Fibroblast of pulmonary artery (primary cell): ENCODE data around the gene SORBS1.

Experiments used
- DNase-seq: peaks from one replicate; pipeline ENCODE4 v3.0.0-alpha.2; 2010; ENCODE audit warnings: low read depth
- H3K4me3 ChIP-seq: replicated peaks from 2 replicates; pipeline ENCODE4 v1.5.1; 2011; ENCODE audit warnings: low read depth, mild to moderate bottlenecking, control low read depth, low read length, moderate library complexity
- TF ChIP-seq, protein P1 (sequence below): IDR thresholded peaks from 2 replicates; pipeline ENCODE4 v1.5.1; 2011; ENCODE audit warnings: mild to moderate bottlenecking, control low read depth, low read length, inconsistent platforms; ENCODE audit errors: missing control alignments

The SORBS1 gene

DNA sequence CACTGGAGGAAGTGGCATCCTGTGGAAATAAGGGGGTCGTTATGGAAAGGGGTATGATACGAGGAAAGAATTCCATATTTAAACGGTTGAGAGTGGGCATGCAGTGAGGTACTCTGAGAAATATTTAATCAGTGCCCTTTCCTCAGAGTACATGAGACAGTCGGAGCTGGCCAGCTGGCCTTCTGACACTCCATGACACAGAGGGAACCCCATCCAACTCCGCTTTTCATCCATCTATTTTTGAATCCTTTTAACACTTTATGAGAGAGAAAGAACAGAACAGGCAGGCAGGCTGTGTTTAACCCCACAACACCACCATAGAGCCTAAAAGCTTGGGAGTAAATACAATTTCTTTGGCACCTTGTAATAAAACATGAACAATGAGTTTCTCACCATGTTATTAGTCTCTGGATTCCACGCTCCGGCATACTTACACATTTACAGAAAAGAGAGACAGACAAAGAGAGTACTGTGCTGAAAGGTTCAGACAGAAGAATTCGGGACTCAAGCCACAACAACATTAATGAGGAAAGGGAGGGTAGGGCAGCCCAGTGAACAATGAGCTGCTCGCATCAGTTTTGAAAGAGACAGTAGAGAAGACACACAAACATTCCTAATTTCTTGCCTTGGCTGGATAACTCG, 146.2 kb downstream of the SORBS1 start:
- H3K4me3 ChIP-seq: no peak overlapping the region
- no peak for DNase-seq
- TF ChIP-seq, protein P1, sequence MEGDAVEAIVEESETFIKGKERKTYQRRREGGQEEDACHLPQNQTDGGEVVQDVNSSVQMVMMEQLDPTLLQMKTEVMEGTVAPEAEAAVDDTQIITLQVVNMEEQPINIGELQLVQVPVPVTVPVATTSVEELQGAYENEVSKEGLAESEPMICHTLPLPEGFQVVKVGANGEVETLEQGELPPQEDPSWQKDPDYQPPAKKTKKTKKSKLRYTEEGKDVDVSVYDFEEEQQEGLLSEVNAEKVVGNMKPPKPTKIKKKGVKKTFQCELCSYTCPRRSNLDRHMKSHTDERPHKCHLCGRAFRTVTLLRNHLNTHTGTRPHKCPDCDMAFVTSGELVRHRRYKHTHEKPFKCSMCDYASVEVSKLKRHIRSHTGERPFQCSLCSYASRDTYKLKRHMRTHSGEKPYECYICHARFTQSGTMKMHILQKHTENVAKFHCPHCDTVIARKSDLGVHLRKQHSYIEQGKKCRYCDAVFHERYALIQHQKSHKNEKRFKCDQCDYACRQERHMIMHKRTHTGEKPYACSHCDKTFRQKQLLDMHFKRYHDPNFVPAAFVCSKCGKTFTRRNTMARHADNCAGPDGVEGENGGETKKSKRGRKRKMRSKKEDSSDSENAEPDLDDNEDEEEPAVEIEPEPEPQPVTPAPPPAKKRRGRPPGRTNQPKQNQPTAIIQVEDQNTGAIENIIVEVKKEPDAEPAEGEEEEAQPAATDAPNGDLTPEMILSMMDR: no peak

DNA sequence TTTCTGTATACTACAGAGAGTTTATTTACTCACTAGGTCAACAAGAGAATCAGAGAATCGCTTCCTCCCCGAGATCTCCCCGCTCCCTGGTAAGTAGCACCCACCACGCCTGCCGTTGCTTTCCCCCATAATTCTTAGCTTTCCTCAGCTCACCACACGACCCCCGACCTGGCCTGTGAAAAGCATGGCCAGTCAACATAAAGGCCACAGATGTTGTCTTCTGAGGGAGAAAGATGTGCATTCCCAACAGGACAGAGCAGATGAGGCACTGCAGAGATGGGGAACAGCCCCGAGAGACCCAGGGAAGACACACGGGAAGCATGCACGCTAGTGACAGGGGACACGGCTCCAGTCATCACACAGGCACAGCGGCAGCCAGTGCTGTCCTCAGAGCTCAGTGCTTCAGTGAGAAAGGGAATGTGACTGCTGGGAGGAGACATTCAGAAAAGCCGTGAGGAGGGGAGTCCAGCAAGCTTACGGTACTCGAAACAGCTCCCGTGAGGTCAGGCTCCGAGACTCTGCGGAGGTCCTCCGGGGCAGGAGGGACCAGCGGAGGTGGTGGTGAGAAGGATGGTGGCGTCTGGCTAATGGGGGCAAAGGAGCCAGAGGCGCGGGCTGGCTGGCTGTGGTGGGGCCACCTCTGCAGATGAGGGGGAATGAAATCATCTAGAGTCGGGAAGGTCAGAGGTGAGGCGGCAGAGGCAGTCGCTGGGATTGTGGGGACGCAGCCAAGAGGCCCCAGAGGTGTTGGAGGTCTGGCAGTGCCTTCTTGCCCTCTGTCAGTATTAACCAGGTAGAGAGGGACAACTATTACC, 146.9 kb downstream of the SORBS1 start:
- TF ChIP-seq, protein P1: no peak
- no peak overlapping the region for H3K4me3 ChIP-seq
- no peak for DNase-seq

DNA sequence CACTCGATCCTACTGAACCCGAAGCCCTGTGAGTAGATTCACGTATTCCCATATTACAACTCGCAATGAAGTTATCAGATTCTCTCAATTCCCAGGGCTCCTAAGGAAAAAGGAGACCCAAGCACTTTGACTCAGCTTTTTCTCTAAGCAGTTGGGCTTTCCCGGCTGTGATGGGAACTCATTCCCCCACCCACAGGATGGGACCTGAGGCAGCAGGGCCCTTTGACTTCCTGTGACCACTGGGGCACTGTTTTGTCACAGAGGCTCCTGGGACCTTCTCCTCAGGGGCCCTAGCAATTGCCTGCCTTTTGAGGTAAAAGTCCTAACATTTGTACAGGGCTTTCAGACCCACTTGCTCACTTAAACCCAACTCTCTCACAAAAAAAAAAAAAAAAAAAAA, 147.6 kb downstream of the SORBS1 start:
- no peak for DNase-seq
- no peak overlapping the region for H3K4me3 ChIP-seq
- TF ChIP-seq, protein P1: no peak

GRCh38 chr10:95411635-95412034, 149.5 kb downstream of the SORBS1 start:
- no peak for DNase-seq
- TF ChIP-seq, protein P1: no peak

GRCh38 chr10:95408983-95409873, 151.9 kb downstream of the SORBS1 start:
- no peak overlapping the region for H3K4me3 ChIP-seq
- TF ChIP-seq, protein P1: no peak
- DNase-seq: no peak

More at GRCh38 chr10:95411635-95412034, 149.5 kb downstream of the SORBS1 start:
- H3K4me3 ChIP-seq: no peak overlapping the region

DNA sequence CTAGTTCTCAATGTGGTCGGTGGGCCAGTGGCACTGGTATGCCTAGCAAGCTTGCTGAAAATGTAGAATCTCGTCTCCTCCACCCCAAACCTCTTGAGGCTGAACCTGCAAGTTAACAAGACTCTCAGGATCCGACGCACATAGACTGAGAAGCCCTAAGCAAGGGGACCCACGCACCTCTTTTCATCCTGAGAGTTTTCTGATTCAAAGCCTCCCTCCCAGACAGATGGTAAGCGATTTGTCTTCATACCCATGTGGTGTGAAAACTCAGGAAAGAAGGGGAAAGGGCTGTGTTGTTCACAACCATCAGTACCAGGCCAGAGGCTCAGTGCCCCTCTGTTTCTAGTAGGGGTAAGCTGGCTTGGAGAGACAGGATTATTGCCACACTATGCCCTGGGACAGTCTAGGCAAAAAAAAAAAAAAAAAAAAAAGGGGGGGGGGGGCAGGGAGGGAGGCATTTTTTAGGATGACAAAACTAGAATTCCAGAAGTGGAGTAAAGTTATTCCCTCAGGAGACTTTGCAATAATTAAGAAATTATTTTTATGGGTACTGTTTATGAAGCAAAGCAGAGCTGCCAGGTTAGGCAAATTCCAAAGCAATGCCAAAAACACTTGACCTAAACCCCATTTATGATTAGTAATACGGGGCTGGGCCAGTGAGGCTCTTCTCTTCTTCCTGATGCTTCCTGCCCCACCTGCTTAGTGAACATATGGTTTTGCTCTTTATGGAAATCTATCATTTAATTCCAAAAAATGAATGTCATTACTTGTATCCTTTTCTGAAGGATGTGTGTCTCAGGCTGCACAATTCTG, 152.8 kb downstream of the SORBS1 start:
- DNase-seq: no peak
- TF ChIP-seq, protein P1: no peak
- H3K4me3 ChIP-seq: no peak overlapping the region
